GM18511 (cell line): ENCODE results near the gene IGFBP1.
"Not testable (repeated sequence)": the region's sequence is repeated elsewhere in the genome, so short reads cannot be mapped to it uniquely, and the experiment has no call there.

Experiments used
- ATAC-seq: cut with Tn5 transposase; IDR thresholded peaks from one replicate; pipeline ENCODE4 v1.9.1; 2021; ENCODE audit warnings: mild to moderate bottlenecking, moderate library complexity; ENCODE audit not compliant: unreplicated experiment

Gene IGFBP1

GRCh38 chr7:45888185-45888992 lies at the start of gene IGFBP1:
Gene IGFBP1, plus strand, starts transcription at chr7:45888488. Its CDS starts 165 bp downstream, at chr7:45888653.
- no peak for ATAC-seq

GRCh38 chr7:45838852-45839251 lies 49.4 kb upstream of the IGFBP1 start:
- ATAC-seq, result not testable (repeated sequence)

- not testable (repeated sequence) for ATAC-seq
Measured at GRCh38 chr7:45841926-45842717, 46.2 kb upstream of the IGFBP1 start.

GRCh38 chr7:45846536-45846935 lies 41.8 kb upstream of the IGFBP1 start:
- ATAC-seq, result not testable (repeated sequence)

GRCh38 chr7:45848734-45849133 lies 39.6 kb upstream of the IGFBP1 start:
- not testable (repeated sequence) for ATAC-seq

- ATAC-seq, result not testable (repeated sequence)
Measured at GRCh38 chr7:45852984-45853383, 35.3 kb upstream of the IGFBP1 start.

- not testable (repeated sequence) for ATAC-seq
Measured at GRCh38 chr7:45853491-45853890, 34.8 kb upstream of the IGFBP1 start.

GRCh38 chr7:45855680-45856079 lies 32.6 kb upstream of the IGFBP1 start:
- not testable (repeated sequence) for ATAC-seq

- not testable (repeated sequence) for ATAC-seq
Measured at GRCh38 chr7:45856888-45857287, 31.4 kb upstream of the IGFBP1 start.

GRCh38 chr7:45863715-45864114 lies 24.6 kb upstream of the IGFBP1 start:
- ATAC-seq, result no peak

- no peak for ATAC-seq
Measured at GRCh38 chr7:45865594-45866410, 22.5 kb upstream of the IGFBP1 start.

GRCh38 chr7:45867471-45867870 lies 20.8 kb upstream of the IGFBP1 start:
- no peak for ATAC-seq

GRCh38 chr7:45869426-45869825 lies 18.9 kb upstream of the IGFBP1 start:
- ATAC-seq, result no peak

GRCh38 chr7:45872116-45873034 lies 15.9 kb upstream of the IGFBP1 start:
- ATAC-seq, result no peak

- no peak for ATAC-seq
Measured at GRCh38 chr7:45873035-45873354, 15.3 kb upstream of the IGFBP1 start, which contains the start of gene CCDC201. Gene CCDC201, minus strand, starts transcription at chr7:45873082. Its CDS starts 75 bp downstream, at chr7:45873007.

GRCh38 chr7:45873355-45873754 lies 14.9 kb upstream of the IGFBP1 start:
- ATAC-seq, result no peak

GRCh38 chr7:45874408-45875131 lies 13.7 kb upstream of the IGFBP1 start:
- no peak for ATAC-seq

- no peak for ATAC-seq
Measured at GRCh38 chr7:45876519-45876918, 11.8 kb upstream of the IGFBP1 start.

- no peak for ATAC-seq
Measured at GRCh38 chr7:45878457-45879144, 9.7 kb upstream of the IGFBP1 start.
